Esophagus muscularis mucosa (tissue), 4 donors: Measurements from ENCODE around the gene MXRA7. TPM values are rescaled to one million over a fixed set of nuclear protein-coding genes. Genes with fewer than 3 reads are reported as not detected.

Source experiments
- DNase-seq: peaks from one replicate; pipeline ENCODE4 v3.0.0-alpha.2; 2017; ENCODE audit errors: extremely low spot score
- H3K27ac ChIP-seq, 4 donors: fragments of 200-600 bp; sonication (generic); replicated peaks in 1 of 4; 1 replicate in 3 of 4; 2 replicates in 1 of 4; pipeline ENCODE4 v1.5.1; 2016 to 2019; ENCODE audit warnings: mild to moderate bottlenecking in 1 of 4
- H3K27me3 ChIP-seq, 4 donors: fragments of 200-600 bp; sonication (generic); one replicate each; pipeline versions ENCODE4 v1.5.1 to v1.6.0; 2016 to 2019
- H3K36me3 ChIP-seq, 4 donors: fragments of 200-600 bp; sonication (generic); one replicate each; pipeline ENCODE4 v1.5.1; 2016 to 2019
- H3K4me1 ChIP-seq, 4 donors: fragments of 200-600 bp; sonication (generic); one replicate each; pipeline ENCODE4 v1.5.1; 2016 to 2019
- H3K4me3 ChIP-seq, 4 donors: fragments of 200-600 bp; sonication (generic); 1 replicate in 2 of 4; 2 replicates in 2 of 4; pipeline ENCODE4 v1.5.1; 2016 to 2019; ENCODE audit warnings: mild to moderate bottlenecking in 4 of 4, moderate library complexity in 1 of 4
- H3K9me3 ChIP-seq, 4 donors: fragments of 200-600 bp; sonication (generic); 1 replicate in 3 of 4; 2 replicates in 1 of 4; pipeline ENCODE4 v1.5.1; 2016 to 2019
- CTCF ChIP-seq, 3 experiments: fragments of 200-600 bp in 2 of 3; fragments of 450-650 bp in 1 of 3; sonication (generic) in 2 of 3; IDR thresholded peaks; one replicate each; pipeline ENCODE4 v1.5.1; 2017 to 2019; ENCODE audit warnings: antibody characterized with exemption in 3 of 3, mild to moderate bottlenecking in 2 of 3, moderate library complexity in 1 of 3
- EP300 ChIP-seq: sonication (generic); formaldehyde crosslinking; IDR thresholded peaks from one replicate; pipeline ENCODE4 v1.6.1; 2017; ENCODE audit warnings: antibody characterized with exemption
- POLR2A ChIP-seq: fragments of 450-650 bp; IDR thresholded peaks from one replicate; pipeline ENCODE4 v1.6.1; 2017; ENCODE audit warnings: antibody characterized with exemption, moderate library complexity, mild to moderate bottlenecking, low read depth
- POLR2AphosphoS5 ChIP-seq, 2 donors: sonication (generic); formaldehyde crosslinking; IDR thresholded peaks; one replicate each; pipeline ENCODE4 v1.6.1; 2017; ENCODE audit warnings: antibody characterized with exemption in 2 of 2
- WGBS: methylation state at CpG from one replicate; pipeline ENCODE4 v1.1.5; 2018; 5-methylcytosine and 5-hydroxymethylcytosine counted together
- intact Hi-C: fragments of 100-400 bp; cut with DNase I; formaldehyde crosslinking; loops from one replicate; pipeline ENCODE4 v1.15.1; 2023
- total RNA-seq, 4 donors: library from RNA; depleted of rRNA; stranded (reverse); fragments of >200 nt; gene quantifications; one replicate each; pipeline versions ENCODE4 v1.1.0 to v1.2.1, GENCODE V29; 2016

The MXRA7 gene
- total RNA-seq, 4 donors from 2014 or later, result 405 to 422 (median 411) TPM

- intact Hi-C loops, result no loop called here
- H3K36me3 ChIP-seq, result peaks cover 3 to 52% (median 28%) of the 10 kb centered on the region in 4 donors
- DNase-seq, result no peak
- no peak for TF ChIP-seq CTCF (IDR thresholded peaks at IDR 0.05)
- TF ChIP-seq POLR2A, result no peak
- TF ChIP-seq EP300, result no peak
- TF ChIP-seq POLR2AphosphoS5 (IDR thresholded peaks at IDR 0.05), result peak in 1 of 2 donors; percentile 38
- H3K27me3 ChIP-seq, result no peaks in the 10 kb centered on the region
- peaks cover 98 to 100% (median 100%) of the 10 kb centered on the region in 4 donors for H3K4me1 ChIP-seq
- no peaks in the 10 kb centered on the region for H3K9me3 ChIP-seq
- peak overlapping the region in 3 of 4 donors; percentile 2 to 26 (median 8) for H3K4me3 ChIP-seq
- H3K27ac ChIP-seq, result peak overlapping the region; percentile 89 to 96 (median 92)
- 52% methylated on average over 14 of the region's 15 CpGs for whole genome bisulfite sequencing
Measured at GRCh38 chr17:76686538-76687297, 24.0 kb downstream of the MXRA7 start.

- H3K36me3 ChIP-seq, result peaks cover 3 to 58% (median 29%) of the 10 kb centered on the region in 4 donors
- H3K4me1 ChIP-seq, result peaks cover 98 to 100% (median 100%) of the 10 kb centered on the region in 4 donors
- no peak overlapping the region for H3K4me3 ChIP-seq
- intact Hi-C loops, result no loop called here
- no peaks in the 10 kb centered on the region for H3K9me3 ChIP-seq
- DNase-seq, result no peak
- H3K27ac ChIP-seq, result peak overlapping the region; percentile 89 to 96 (median 92)
- WGBS, result 54% methylated on average over 8 of the region's 8 CpGs
- TF ChIP-seq POLR2AphosphoS5 (IDR thresholded peaks at IDR 0.05), result no peak
- TF ChIP-seq EP300, result no peak
- no peak for TF ChIP-seq CTCF (IDR thresholded peaks at IDR 0.05)
- no peak for TF ChIP-seq POLR2A
- H3K27me3 ChIP-seq, result no peaks in the 10 kb centered on the region
Measured at GRCh38 chr17:76685846-76686245, 24.9 kb downstream of the MXRA7 start.

- 78% methylated on average over 12 of the region's 12 CpGs for WGBS
- intact Hi-C loops, result no loop called here
- DNase-seq, result no peak
Measured at GRCh38 chr17:76685366-76685765, 25.4 kb downstream of the MXRA7 start.

GRCh38 chr17:76684756-76685155 is 26.0 kb downstream of the MXRA7 start:
- Histone ChIP-seq H3K27me3 (no peaks in the 10 kb centered on the region), H3K4me1 (peaks cover 88 to 92% (median 90%) of the 10 kb centered on the region in 4 donors), H3K36me3 (peaks cover 8 to 65% (median 36%) of the 10 kb centered on the region in 4 donors), H3K4me3 (no peak overlapping the region), H3K9me3 (no peaks in the 10 kb centered on the region), H3K27ac (peak overlapping the region; percentile 89 to 96 (median 92))
- 71% methylated on average over 6 of the region's 7 CpGs for WGBS
- no peak for DNase-seq
- intact Hi-C loops, result loop anchor here (5.0 kb wide), 1 partner anchor 33 kb away; no protein-coding TSS in a partner anchor
- TF ChIP-seq POLR2AphosphoS5 (IDR thresholded peaks at IDR 0.05) (no peak), CTCF (IDR thresholded peaks at IDR 0.05) (no peak), EP300 (no peak), POLR2A (no peak)

More at GRCh38 chr17:76685366-76685765, 25.4 kb downstream of the MXRA7 start:
- no peaks in the 10 kb centered on the region for H3K27me3 ChIP-seq
- peak overlapping the region; percentile 89 to 96 (median 92) for H3K27ac ChIP-seq
- no peak for TF ChIP-seq EP300
- TF ChIP-seq POLR2AphosphoS5 (IDR thresholded peaks at IDR 0.05), result no peak
- no peak for TF ChIP-seq POLR2A
- TF ChIP-seq CTCF (IDR thresholded peaks at IDR 0.05), result no peak
- no peak overlapping the region for H3K4me3 ChIP-seq
- peaks cover 7 to 63% (median 33%) of the 10 kb centered on the region in 4 donors for H3K36me3 ChIP-seq
- peaks cover 95 to 98% (median 96%) of the 10 kb centered on the region in 4 donors for H3K4me1 ChIP-seq
- no peaks in the 10 kb centered on the region for H3K9me3 ChIP-seq
